OCI-LY3 (cell line): ENCODE results near the gene TNNI3K.
A peak's percentile ranks its signal among the peaks of the same experiment; 100 is the strongest.

Source experiments
- H2AFZ ChIP-seq: fragments of 200-600, 300-600 bp; shearing (Covaris generic); 2 replicates; pipeline ENCODE4 v1.6.0; 2014; ENCODE audit warnings: antibody characterized with exemption, low read depth, low read length
- H3K27ac ChIP-seq: fragments of 200-600, 300-600 bp; sonication (generic); 2 replicates; pipeline ENCODE4 v1.5.1; 2014; ENCODE audit warnings: mild to moderate bottlenecking, low read length, moderate library complexity, mixed read lengths
- H3K27me3 ChIP-seq: fragments of 200-600, 300-600 bp; sonication (generic); 2 replicates; pipeline ENCODE4 v1.6.1; 2014; ENCODE audit warnings: low read depth, low read length, mixed read lengths
- H3K36me3 ChIP-seq: fragments of 200-600, 300-600 bp; sonication (generic); replicated peaks from 2 replicates; pipeline ENCODE3; 2014; ENCODE audit warnings: low read depth, low read length, mixed read lengths
- H3K4me1 ChIP-seq: fragments of 300-600, 200-600 bp; sonication (generic); 2 replicates; pipeline ENCODE4 v1.6.1; 2014; ENCODE audit warnings: low read length, mixed read lengths
- H3K4me2 ChIP-seq: fragments of 200-600, 300-600 bp; sonication (generic); 2 replicates; pipeline ENCODE4 v1.6.1; 2014; ENCODE audit warnings: low read length, mixed read lengths
- H3K4me3 ChIP-seq: fragments of 300-600, 200-600 bp; sonication (generic); 2 replicates; pipeline ENCODE4 v1.5.1; 2014; ENCODE audit warnings: antibody characterized with exemption, mild to moderate bottlenecking, low read length, moderate library complexity
- H3K79me2 ChIP-seq: fragments of 300-600, 200-600 bp; shearing (Covaris generic); 2 replicates; pipeline ENCODE4 v1.6.1; 2014; ENCODE audit warnings: mild to moderate bottlenecking, low read length, mixed read lengths
- H3K9ac ChIP-seq: fragments of 300-600, 200-600 bp; shearing (Covaris generic); 2 replicates; pipeline ENCODE4 v1.6.0; 2014; ENCODE audit warnings: mild to moderate bottlenecking, low read length, moderate library complexity
- H3K9me3 ChIP-seq: fragments of 200-600, 300-600 bp; shearing (Covaris generic); 2 replicates; pipeline ENCODE4 v1.6.1; 2014; ENCODE audit warnings: low read length, mixed read lengths; ENCODE audit not compliant: insufficient read depth
- H4K20me1 ChIP-seq: fragments of 200-600, 300-600 bp; sonication (generic); 2 replicates; pipeline ENCODE4 v1.6.1; 2016; ENCODE audit warnings: low read length, mixed read lengths; ENCODE audit not compliant: insufficient read depth
- CTCF ChIP-seq: fragments of 200-600, 300-600 bp; sonication (generic); IDR thresholded peaks from 2 replicates; pipeline ENCODE4 v1.5.1; 2014; ENCODE audit warnings: antibody characterized with exemption, low read length, low read depth
- EZH2phosphoT487 ChIP-seq: fragments of 200-600 bp; shearing (Covaris generic); IDR thresholded peaks from 2 replicates; pipeline ENCODE4 v1.6.1; 2018; ENCODE audit warnings: antibody characterized with exemption, mixed run types, low read depth

Gene TNNI3K

GRCh38 chr1:74512170-74512915 lies 277.2 kb downstream of the TNNI3K start, which contains the start of gene LRRC53:
Gene LRRC53, minus strand, starts transcription at chr1:74512611. Its CDS starts 29,262 bp downstream, at chr1:74483349.
- H3K4me1 ChIP-seq = peaks cover 39% of the 10 kb centered on the region
- H4K20me1 ChIP-seq = no peaks in the 10 kb centered on the region
- H2AFZ ChIP-seq = no peak within 1 kb of the TSS
- no peaks in the 10 kb centered on the region for H3K36me3 ChIP-seq
- TF ChIP-seq CTCF = no peak
- TF ChIP-seq EZH2phosphoT487 = no peak
- peak within 1 kb of the TSS; percentile 55 for H3K27ac ChIP-seq
- H3K27me3 ChIP-seq = peaks cover 7% of the 10 kb centered on the region
- H3K9me3 ChIP-seq = no peaks in the 10 kb centered on the region
- no peak within 1 kb of the TSS for H3K9ac ChIP-seq
- H3K79me2 ChIP-seq = no peaks in the 10 kb centered on the region
- peak within 1 kb of the TSS; percentile 58 for H3K4me3 ChIP-seq
- H3K4me2 ChIP-seq = peak within 1 kb of the TSS; percentile 62

GRCh38 chr1:74513411-74514300 lies 278.5 kb downstream of the TNNI3K start:
- peaks cover 7% of the 10 kb centered on the region for H3K27me3 ChIP-seq
- no peaks in the 10 kb centered on the region for H3K79me2 ChIP-seq
- peak overlapping the region; percentile 58 for H3K4me3 ChIP-seq
- peak overlapping the region; percentile 62 for H3K4me2 ChIP-seq
- H3K9me3 ChIP-seq = no peaks in the 10 kb centered on the region
- H3K27ac ChIP-seq = peak overlapping the region; percentile 55
- no peak overlapping the region for H3K9ac ChIP-seq
- no peaks in the 10 kb centered on the region for H3K36me3 ChIP-seq
- TF ChIP-seq EZH2phosphoT487 = no peak
- no peak for TF ChIP-seq CTCF
- H2AFZ ChIP-seq = no peak overlapping the region
- no peaks in the 10 kb centered on the region for H4K20me1 ChIP-seq
- peaks cover 50% of the 10 kb centered on the region for H3K4me1 ChIP-seq

- no peaks in the 10 kb centered on the region for H3K9me3 ChIP-seq
- no peaks in the 10 kb centered on the region for H4K20me1 ChIP-seq
- H2AFZ ChIP-seq = no peak overlapping the region
- H3K27ac ChIP-seq = peak overlapping the region; percentile 58
- peaks cover 61% of the 10 kb centered on the region for H3K4me1 ChIP-seq
- no peak overlapping the region for H3K9ac ChIP-seq
- H3K36me3 ChIP-seq = no peaks in the 10 kb centered on the region
- H3K27me3 ChIP-seq = peaks cover 14% of the 10 kb centered on the region
- TF ChIP-seq CTCF (no peak; the same call in 1 of the 2 replicates), EZH2phosphoT487 (no peak)
- no peaks in the 10 kb centered on the region for H3K79me2 ChIP-seq
- H3K4me3 ChIP-seq = peak overlapping the region; percentile 37; the same call in 1 of the 2 replicates
- H3K4me2 ChIP-seq = peak overlapping the region; percentile 62
Observed at GRCh38 chr1:74517599-74518051, 282.4 kb downstream of the TNNI3K start.

- Histone ChIP-seq H3K4me1 (peaks cover 35% of the 10 kb centered on the region), H3K9ac (no peak overlapping the region), H3K27me3 (peaks cover 7% of the 10 kb centered on the region; the same call in 1 of the 2 replicates), H3K4me2 (no peak overlapping the region), H3K9me3 (no peaks in the 10 kb centered on the region), H3K27ac (no peak overlapping the region), H3K36me3 (no peaks in the 10 kb centered on the region), H3K79me2 (no peaks in the 10 kb centered on the region), H4K20me1 (no peaks in the 10 kb centered on the region), H2AFZ (no peak overlapping the region), H3K4me3 (no peak overlapping the region)
- TF ChIP-seq CTCF (no peak), EZH2phosphoT487 (no peak)
Observed at GRCh38 chr1:74522148-74522547, 287.0 kb downstream of the TNNI3K start.
